GM12878 (cell line): Measurements from ENCODE around the gene SEC24D. TPM values are rescaled to one million over a fixed set of nuclear protein-coding genes. Genes with fewer than 3 reads are reported as not detected.

Source experiments
- ATAC-seq: fragments of 200-7000 bp; cut with Tn5 transposase; 3 replicates; pipeline ENCODE4 v1.9.1; 2020; ENCODE audit warnings: mild to moderate bottlenecking, moderate library complexity
- BruUV-seq: library from RNA; stranded (reverse); fragments of 400-500 nt; replicated peaks from 2 replicates; lab custom pipeline; 2021; lab: Mats Ljungman, UMichigan
- CTCF ChIA-PET: fragments of 300-600 bp; sonication (Branson Sonifier 250); formaldehyde crosslinking; extraction: SDS; loops from one replicate; lab custom pipeline; 2021; ENCODE audit warnings: inconsistent platforms; lab: Yijun Ruan, JAX
- POLR2A ChIA-PET: fragments of 350-600 bp; formaldehyde crosslinking; extraction: SDS; loops from one replicate; lab custom pipeline; 2021; ENCODE audit warnings: inconsistent platforms; lab: Charles Lee
- RAD21 ChIA-PET: fragments of 300-600 bp; sonication (Branson Sonifier 250); formaldehyde crosslinking; loops from one replicate; lab custom pipeline; 2023; ENCODE audit warnings: antibody characterized with exemption; ENCODE audit not compliant: unreplicated experiment; lab: Charles Lee
- SMC1A ChIA-PET: fragments of 300-600 bp; sonication (Branson Sonifier 250); formaldehyde crosslinking; loops from one replicate; lab custom pipeline; 2023; ENCODE audit not compliant: unreplicated experiment, uncharacterized antibody; lab: Charles Lee
- DNase-seq: peaks from one replicate; pipeline ENCODE4 v3.0.0-alpha.2; 2011; ENCODE audit warnings: low read depth, low spot score
- FAIRE-seq: peaks from 3 replicates; lab custom pipeline; 2011; peaks lifted over from hg19 to GRCh38; lab: Jason Lieb, UNC
- H2AFZ ChIP-seq: 2 replicates; pipeline ENCODE4 v1.6.0; 2011; ENCODE audit warnings: low read depth, low read length, control low read depth; ENCODE audit not compliant: control insufficient read depth
- H3K27ac ChIP-seq: 2 replicates; pipeline ENCODE4 v1.5.1; 2011; ENCODE audit warnings: control low read depth; ENCODE audit not compliant: control insufficient read depth, insufficient read depth
- H3K27me3 ChIP-seq, 2 experiments: replicated peaks in 1 of 2; 2 replicates each; pipeline versions ENCODE4 v1.6.0 to v1.6.1; 2011; ENCODE audit warnings: low read length in 1 of 2; ENCODE audit not compliant: control insufficient read depth in 2 of 2, insufficient read depth in 2 of 2
- H3K36me3 ChIP-seq, 2 experiments: 2 replicates each; pipeline ENCODE4 v1.5.1; 2011; ENCODE audit warnings: low read length in 1 of 2; ENCODE audit not compliant: control insufficient read depth in 2 of 2, insufficient read depth in 2 of 2
- H3K4me1 ChIP-seq: 2 replicates; pipeline ENCODE4 v1.6.1; 2011; ENCODE audit warnings: mild to moderate bottlenecking, low read length, moderate library complexity, mixed read lengths; ENCODE audit not compliant: control insufficient read depth, insufficient read depth
- H3K4me2 ChIP-seq: 2 replicates; pipeline ENCODE4 v1.6.0; 2011; ENCODE audit warnings: control low read depth; ENCODE audit not compliant: control insufficient read depth, insufficient read depth
- H3K4me3 ChIP-seq: fragments of 200-600 bp; sonication (generic); 2 replicates; pipeline ENCODE4 v1.5.1; 2016
- H3K79me2 ChIP-seq: 2 replicates; pipeline ENCODE4 v1.6.0; 2011; ENCODE audit warnings: low read length; ENCODE audit not compliant: control insufficient read depth, insufficient read depth
- H3K9ac ChIP-seq: 2 replicates; pipeline ENCODE4 v1.8.0; 2011; ENCODE audit warnings: low read length, control low read depth, mixed read lengths; ENCODE audit not compliant: control insufficient read depth, insufficient read depth
- H3K9me3 ChIP-seq: replicated peaks from 3 replicates; pipeline ENCODE4 v1.5.1; 2011; ENCODE audit warnings: mild to moderate bottlenecking, low read length; ENCODE audit not compliant: control insufficient read depth, insufficient read depth
- H4K20me1 ChIP-seq: 2 replicates; pipeline ENCODE4 v1.6.0; 2011; ENCODE audit not compliant: control insufficient read depth, insufficient read depth
- BCLAF1 ChIP-seq: fragments of 450-650 bp; IDR thresholded peaks from 2 replicates; pipeline ENCODE4 v1.6.1; 2017; ENCODE audit warnings: antibody characterized with exemption, mild to moderate bottlenecking, moderate library complexity
- CEBPB ChIP-seq, 2 experiments: fragments of 150-350 bp in 1 of 2; IDR thresholded peaks; 2 replicates each; pipeline ENCODE4 v1.6.1; 2012 to 2014; ENCODE audit warnings: low read depth in 2 of 2, low read length in 2 of 2, borderline replicate concordance in 1 of 2, inconsistent platforms in 1 of 2
- CHD1 ChIP-seq: IDR thresholded peaks from 2 replicates; pipeline ENCODE4 v1.6.1; 2012; ENCODE audit warnings: low read depth, low read length, improper control_type of control experiment
- CTCF ChIP-seq, 3 experiments: IDR thresholded peaks in 2 of 3; conservative IDR thresholded peaks in 1 of 3; 2 replicates each; pipeline ENCODE4 v1.5.1; 2011; ENCODE audit warnings: low read depth in 3 of 3, low read length in 3 of 3, mild to moderate bottlenecking in 3 of 3, control low read depth in 2 of 3, moderate library complexity in 2 of 3, inconsistent platforms in 1 of 3, mixed read lengths in 1 of 3; ENCODE audit not compliant: control insufficient read depth in 2 of 3, insufficient read depth in 1 of 3; ENCODE audit errors: extremely low read depth in 1 of 3
- IKZF2 ChIP-seq, 2 experiments: fragments of 450-650 bp; IDR thresholded peaks; 2 replicates each; pipeline ENCODE4 v1.6.1; 2017; ENCODE audit warnings: mild to moderate bottlenecking in 2 of 2, moderate library complexity in 2 of 2
- NFIC ChIP-seq: IDR thresholded peaks from 2 replicates; pipeline ENCODE4 v1.6.1; 2012; ENCODE audit warnings: low read depth, mild to moderate bottlenecking, inconsistent platforms, low read length, moderate library complexity
- NKRF ChIP-seq: fragments of 450-650 bp; conservative IDR thresholded peaks from 2 replicates; pipeline ENCODE4 v1.6.1; 2017; ENCODE audit warnings: mild to moderate bottlenecking, moderate library complexity
- RCOR1 ChIP-seq: conservative IDR thresholded peaks from 2 replicates; pipeline ENCODE4 v1.6.1; 2012; ENCODE audit warnings: low read depth, low read length, improper control_type of control experiment
- RUNX3 ChIP-seq: IDR thresholded peaks from 2 replicates; pipeline ENCODE4 v1.6.1; 2012; ENCODE audit warnings: low read length, inconsistent platforms
- SMARCA5 ChIP-seq: fragments of 450-650 bp; IDR thresholded peaks from 2 replicates; pipeline ENCODE4 v1.6.1; 2017; ENCODE audit warnings: mild to moderate bottlenecking
- SPI1 ChIP-seq: IDR thresholded peaks from 2 replicates; pipeline ENCODE4 v1.6.1; 2011; ENCODE audit warnings: low read depth, mild to moderate bottlenecking, low read length, moderate library complexity, borderline replicate concordance; ENCODE audit not compliant: insufficient read depth
- TAF1 ChIP-seq: IDR thresholded peaks from 2 replicates; pipeline ENCODE4 v1.6.1; 2011; ENCODE audit warnings: mild to moderate bottlenecking, low read depth, low read length, borderline replicate concordance
- TBL1XR1 ChIP-seq: IDR thresholded peaks from 2 replicates; pipeline ENCODE4 v1.6.1; 2012; ENCODE audit warnings: low read depth, low read length, improper control_type of control experiment
- ZZZ3 ChIP-seq: IDR thresholded peaks from 2 replicates; pipeline ENCODE4 v1.6.1; 2011; ENCODE audit warnings: low read depth; ENCODE audit not compliant: control insufficient read depth, insufficient read length
- WGBS: methylation state at CpG from one replicate; pipeline ENCODE4 v1.1.6; 2016; ENCODE audit warnings: low lambda C conversion rate; ENCODE audit not compliant: insufficient replicate concordance, insufficient coverage; ENCODE audit errors: missing lambda C conversion rate; 5-methylcytosine and 5-hydroxymethylcytosine counted together
- in situ Hi-C: fragments of 300-500 bp; cut with MboI; formaldehyde crosslinking; loops from 9 replicates; pipeline ENCODE4 v1.14.3; 2018; ENCODE audit warnings: mixed read lengths
- intact Hi-C: fragments of 100-400 bp; cut with micrococcal nuclease; formaldehyde crosslinking; loops from one replicate; pipeline ENCODE4 v1.14.2; 2022; ENCODE audit not compliant: unreplicated experiment
- polyA plus RNA-seq, 11 experiments: library from polyadenylated mRNA; depleted of rRNA in 4 of 11; unstranded in 6 of 11; stranded (reverse) in 5 of 11; fragments of >200 nt; fragmentation: Nextera tagmentation in 4 of 11; fragmentation: Illumina TruSeq in 1 of 11; extraction: Ambion mirVana in 4 of 11; extraction: Trizol in 1 of 11; gene quantifications; 1 replicate in 1 of 11; 2 replicates in 10 of 11; pipeline versions ENCODE4 v1.2.1 to v1.2.3, GENCODE V29; 2011 to 2016; ENCODE audit warnings: inconsistent platforms in 2 of 11, missing spikeins in 2 of 11, low read depth in 1 of 11
- total RNA-seq, 4 experiments: library from RNA; depleted of rRNA in 3 of 4; stranded (reverse); fragments of >200 nt in 3 of 4; fragmentation: Illumina TruSeq in 1 of 4; extraction: Trizol in 1 of 4; gene quantifications; 2 replicates each; pipeline versions ENCODE4 v1.2.1 to v1.2.3, GENCODE V29; 2013 to 2021

The SEC24D gene
- total and polyA plus RNA-seq, 10 of the 15 experiments (the other 5 are each of a cell fraction or from before 2014, with no cell fraction given), result 12.8 to 61.9 (median 25.6) TPM

GRCh38 chr4:118799231-118799942, 36.5 kb downstream of the SEC24D start (continued):
- no peak for TF ChIP-seq BCLAF1
- no peak for TF ChIP-seq CHD1
- TF ChIP-seq SPI1, result no peak
- no peak for TF ChIP-seq CEBPB (IDR thresholded peaks at IDR 0.05; ENCODE audit: borderline replicate concordance in 1 of 2, low read depth in 2 of 2, low read length in 2 of 2)
- TF ChIP-seq TAF1, result no peak
- no peak for TF ChIP-seq ZZZ3
- TF ChIP-seq NFIC, result no peak
- no peak for TF ChIP-seq IKZF2 (IDR thresholded peaks at IDR 0.05)
- TF ChIP-seq TBL1XR1, result no peak
- TF ChIP-seq RUNX3, result no peak
- TF ChIP-seq, all 136 proteins: peak for 0

- ChIA-PET RAD21 (no interaction called here), SMC1A (no interaction called here), CTCF (no interaction called here), POLR2A (no interaction called here)
- in situ Hi-C loops, result no loop called here
- intact Hi-C loops, result no loop called here
- 100% methylated on average over 3 of the region's 3 CpGs for WGBS
- Histone ChIP-seq H3K79me2 (no peaks in the 10 kb centered on the region), H4K20me1 (no peaks in the 10 kb centered on the region), H3K9ac (no peak overlapping the region), H2AFZ (no peak overlapping the region), H3K4me3 (no peak overlapping the region), H3K27me3 (no peaks in the 10 kb centered on the region), H3K4me1 (no peaks in the 10 kb centered on the region), H3K4me2 (no peak overlapping the region), H3K9me3 (no peaks in the 10 kb centered on the region), H3K36me3 (peaks cover 8 to 25% of the 10 kb centered on the region in 2 experiments), H3K27ac (no peak overlapping the region)
- DNase-seq, result no peak
- no TSS peak for BruUV-seq
- FAIRE-seq, result no peak
- TF ChIP-seq RCOR1 (no peak), NKRF (no peak), CTCF (IDR thresholded peaks at IDR 0.05 in 2 of 3, conservative IDR thresholded peaks at IDR 0.05 in 1 of 3; ENCODE audit: control insufficient read depth in 2 of 3, extremely low read depth in 1 of 3, insufficient read depth in 1 of 3, low read depth in 3 of 3, low read length in 3 of 3) (peak in 1 of 3 experiments; percentile 4; a peak in 1 of 6 replicates), SMARCA5 (no peak)
- no peak for ATAC-seq
Measured at GRCh38 chr4:118798658-118799057, 37.3 kb downstream of the SEC24D start.
